Activated CD4-positive, alpha-beta T cell treated with anti-CD3 and anti-CD28 coated beads, Interleukin-2, amount 50 U/mL, for 24 hours (primary cell): ENCODE measurements around the gene S100A2.
"Not testable (repeated sequence)": the region's sequence is repeated elsewhere in the genome, so short reads cannot be mapped to it uniquely, and the experiment has no call there.

Experiments used
- DNase-seq, 2 donors: peaks; one replicate each; pipeline ENCODE4 v3.0.0-alpha.2; 2020; ENCODE audit warnings: low read depth in 1 of 2, low spot score in 1 of 2

Gene S100A2

DNA sequence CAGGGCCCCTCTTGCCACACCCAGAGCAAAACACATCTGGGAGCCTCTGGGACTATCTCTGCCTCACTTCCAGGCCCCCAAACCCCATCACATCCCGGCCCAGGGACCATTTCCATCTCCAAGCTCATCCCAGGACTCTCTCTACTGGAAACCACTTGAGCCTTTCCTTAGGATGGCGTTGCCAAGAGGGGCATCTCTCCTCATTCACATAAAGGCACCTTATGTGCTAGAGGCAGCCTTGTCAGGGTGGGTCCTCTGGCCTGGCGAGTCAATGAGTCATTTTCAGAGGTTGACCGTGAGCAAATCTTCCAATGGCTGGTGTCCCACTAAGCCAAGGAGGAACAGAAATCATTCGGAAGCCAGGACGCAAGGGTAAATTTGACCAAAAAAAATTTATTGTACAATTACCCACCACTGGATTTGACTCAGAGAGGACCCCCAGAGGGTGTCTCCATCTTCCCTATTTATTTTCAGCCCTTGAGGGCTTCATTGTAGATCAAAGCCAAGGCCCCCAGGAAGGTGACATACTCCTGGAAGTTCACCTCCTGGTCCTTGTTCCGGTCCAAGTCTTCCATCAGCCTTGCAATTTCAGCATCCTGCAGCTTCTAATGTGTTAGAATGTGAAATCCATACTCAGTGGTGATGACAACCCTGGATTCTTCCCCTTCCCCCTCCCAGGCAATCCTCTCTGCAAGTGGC, 31.3 kb downstream of the S100A2 start:
- DNase-seq: no peak

DNA sequence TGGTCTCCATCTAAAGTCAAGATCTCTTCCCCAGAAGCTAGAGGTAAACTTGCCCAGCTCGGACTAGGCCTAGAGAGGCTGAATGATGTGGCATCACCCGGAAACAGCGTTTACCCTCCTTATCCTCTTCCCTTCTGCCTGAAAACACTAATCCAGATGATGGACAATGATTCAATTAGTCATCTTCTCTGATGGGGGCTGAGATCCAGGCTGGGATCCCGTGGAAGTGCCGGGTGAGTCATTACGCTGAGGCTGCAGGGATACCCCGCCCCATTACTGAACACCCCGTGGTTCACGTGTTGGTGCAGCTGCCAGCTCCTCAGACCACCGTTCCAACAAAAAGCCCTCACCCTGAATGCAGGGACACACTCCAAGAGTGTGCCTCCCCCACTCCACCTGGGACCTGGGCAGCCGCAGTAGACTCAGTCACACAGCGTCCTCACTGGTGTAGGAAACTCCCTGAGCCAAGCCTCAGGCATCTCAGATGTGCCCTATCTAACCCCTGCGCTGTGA, 31.9 kb downstream of the S100A2 start:
- no peak for DNase-seq

DNA sequence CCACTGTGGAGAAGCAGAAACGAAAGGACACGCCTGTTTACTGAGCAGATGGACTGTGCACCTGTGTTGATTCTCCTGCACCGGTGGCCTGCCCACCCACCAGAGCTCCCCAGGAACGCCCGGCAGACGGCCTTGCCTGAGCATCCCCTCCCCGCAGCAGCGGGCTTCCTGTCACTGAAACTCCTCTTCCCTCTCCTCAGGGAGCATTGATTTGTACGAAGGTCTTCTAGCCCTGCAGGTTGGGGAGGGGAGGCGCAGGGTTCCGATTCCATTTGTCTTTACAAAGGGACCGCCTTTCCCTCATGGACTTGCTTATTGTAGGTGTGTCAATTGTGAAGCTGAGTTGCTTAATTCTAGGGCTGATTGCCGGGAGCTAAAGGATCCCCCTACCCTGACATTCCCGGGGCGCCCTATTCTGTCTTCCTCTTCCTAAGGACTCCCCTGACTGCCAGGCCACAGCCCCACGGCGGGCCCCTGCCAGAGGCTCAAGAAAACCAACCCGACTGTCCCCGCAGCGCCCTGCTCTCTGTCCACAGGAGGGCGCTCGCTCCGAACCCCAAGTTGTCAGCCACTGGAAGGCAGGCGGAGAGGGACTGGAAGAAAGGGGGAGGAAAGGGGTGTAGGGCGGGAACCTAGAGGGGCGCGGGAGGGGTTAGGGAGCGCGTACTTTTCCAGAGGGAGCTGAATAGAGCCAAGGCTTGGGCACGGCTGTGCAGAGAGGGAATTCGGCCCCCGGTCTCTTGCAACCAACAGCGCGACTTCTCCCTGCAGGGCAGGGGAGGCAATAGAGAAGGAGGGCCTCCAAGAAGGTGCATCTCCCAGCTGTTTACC, 32.7 kb downstream of the S100A2 start:
- peak; percentile 65 to 67 for DNase-seq

DNA sequence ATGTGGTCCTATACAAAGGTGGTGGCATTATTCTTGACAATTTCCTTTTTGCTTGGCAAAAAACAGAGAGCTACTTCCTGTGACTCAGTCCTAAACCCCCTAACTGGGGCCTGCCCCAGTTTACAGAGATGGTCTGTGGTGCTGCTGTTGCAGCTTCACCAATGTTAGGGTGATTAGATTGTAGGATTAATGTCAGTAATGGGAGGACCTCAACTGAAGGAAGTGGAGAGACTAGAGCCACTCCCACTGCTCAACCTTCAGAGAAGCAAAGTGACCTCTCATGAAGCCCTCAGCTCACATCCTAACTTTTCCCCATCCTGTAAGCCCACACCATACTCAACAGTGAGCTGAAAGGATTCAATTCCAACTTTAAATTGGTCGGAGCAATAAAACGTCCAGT, 33.5 kb downstream of the S100A2 start:
- DNase-seq: no peak

DNA sequence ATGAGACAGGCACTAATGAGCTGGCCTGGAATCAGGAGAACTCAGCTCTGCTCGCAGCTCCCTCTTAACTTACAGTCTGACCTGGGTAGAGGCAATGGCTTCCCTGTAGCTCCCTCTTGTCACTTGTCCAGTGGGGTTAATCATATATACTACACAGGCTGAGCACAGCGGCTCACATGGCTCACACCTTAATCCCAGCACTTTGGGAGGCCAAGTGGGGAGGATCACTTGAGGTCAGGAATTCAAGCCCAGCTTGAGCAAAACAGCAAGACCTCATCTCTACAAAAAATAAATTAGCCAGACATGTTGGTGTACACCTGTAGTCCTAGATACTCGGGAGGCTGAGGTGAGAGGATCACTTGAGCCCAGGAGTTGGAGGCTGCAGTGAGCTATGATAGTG, 34.0 kb downstream of the S100A2 start:
- DNase-seq: no peak

DNA sequence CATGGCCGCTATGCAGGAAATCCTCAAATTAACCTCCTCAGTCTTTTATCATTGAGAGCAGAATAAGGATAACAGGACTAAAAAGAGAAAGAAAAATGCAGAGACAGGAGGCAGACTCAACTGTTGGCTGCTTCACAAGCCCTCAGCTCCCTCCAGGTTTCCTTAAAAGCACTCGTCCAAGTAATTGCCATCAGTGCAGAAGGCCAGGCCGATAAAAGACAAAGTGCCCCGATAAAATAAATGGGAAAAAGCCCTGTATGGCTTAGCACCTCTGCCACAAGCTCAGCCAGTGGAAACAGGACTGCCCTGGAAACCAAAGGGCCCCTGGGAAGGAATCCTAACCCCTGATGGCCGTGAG, 38.0 kb downstream of the S100A2 start:
- DNase-seq: no peak

DNA sequence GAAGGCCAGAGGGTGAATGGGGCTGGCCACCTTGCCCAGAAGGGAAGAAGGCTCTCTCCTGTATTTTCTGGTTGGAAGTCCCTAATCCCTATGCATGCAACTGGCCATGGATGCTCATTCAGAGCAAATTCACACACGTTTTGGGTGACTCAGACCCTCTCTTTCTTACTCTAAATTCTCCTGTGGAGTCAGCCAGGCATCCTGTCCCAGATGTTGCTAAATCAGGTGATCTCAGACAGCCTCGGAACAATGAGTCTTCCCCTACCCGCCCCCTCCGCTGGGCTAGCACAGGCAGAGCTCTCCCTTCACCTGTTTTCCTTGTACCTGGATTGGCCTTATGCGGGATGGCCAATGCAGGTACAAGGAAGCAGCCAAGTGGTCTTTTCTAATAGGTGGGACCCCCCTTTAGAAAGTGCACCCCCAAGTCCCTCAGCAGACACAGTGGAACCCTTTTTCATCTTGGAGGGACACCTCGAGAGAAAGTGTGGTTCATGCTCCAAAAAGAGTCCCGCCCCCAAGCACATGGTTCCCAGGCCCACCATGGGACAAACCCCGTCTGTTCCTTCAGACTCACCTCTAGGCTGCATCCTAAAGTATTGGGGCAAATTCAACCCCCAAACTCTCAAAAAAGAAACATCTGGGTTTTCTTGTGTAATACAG, 38.5 kb downstream of the S100A2 start:
- no peak for DNase-seq

DNA sequence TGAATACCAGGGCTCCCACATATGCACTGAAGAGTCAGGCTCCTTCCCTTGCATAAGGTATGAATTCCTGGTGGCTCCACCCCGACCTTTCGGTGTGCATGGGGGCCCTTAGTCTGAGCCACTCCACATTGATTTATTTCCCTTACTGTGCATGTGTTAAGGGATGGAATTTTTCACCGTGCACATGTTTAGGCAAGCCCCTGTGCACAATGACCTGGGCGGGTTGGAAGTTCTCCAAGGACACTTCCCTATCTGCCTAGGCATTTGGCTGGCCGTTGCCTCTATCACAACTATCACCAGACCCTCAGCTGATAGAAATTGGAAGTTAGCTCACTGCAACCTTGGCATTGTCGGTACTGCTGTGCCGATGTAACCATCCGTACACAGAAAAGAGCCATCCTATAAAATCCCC, 39.5 kb downstream of the S100A2 start:
- DNase-seq: no peak

DNA sequence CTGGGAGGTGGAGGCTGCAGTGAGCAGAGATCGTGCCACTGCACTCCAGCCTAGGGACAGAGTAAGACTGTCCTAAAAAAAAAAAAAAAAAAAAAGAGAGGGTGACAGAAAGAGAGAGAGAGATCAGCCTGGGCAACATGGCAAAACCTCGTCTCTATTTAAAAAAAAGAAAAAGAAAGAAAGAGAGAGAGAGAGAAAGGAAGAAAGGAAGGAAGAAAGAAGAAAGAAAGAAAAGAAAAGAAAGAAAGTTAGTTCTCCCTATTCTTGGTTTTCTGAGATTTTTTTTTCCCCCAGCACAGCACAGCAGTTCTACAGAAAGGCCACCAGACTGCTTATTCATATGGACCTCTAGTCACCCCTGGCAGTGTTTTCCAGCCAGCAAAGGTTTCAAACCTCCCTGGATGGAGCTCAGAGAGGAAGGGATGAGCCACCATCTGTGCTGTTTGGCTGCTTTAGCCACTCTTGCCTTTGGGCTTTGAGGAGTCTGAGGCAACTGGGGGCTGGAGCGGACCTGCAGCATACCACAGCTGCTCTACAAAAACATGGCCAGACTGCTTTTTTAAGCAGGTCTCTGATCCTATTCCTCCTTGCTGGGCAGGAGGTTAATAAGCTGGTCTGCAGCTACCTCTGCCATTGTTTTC, 40.4 kb downstream of the S100A2 start:
- DNase-seq: no peak

DNA sequence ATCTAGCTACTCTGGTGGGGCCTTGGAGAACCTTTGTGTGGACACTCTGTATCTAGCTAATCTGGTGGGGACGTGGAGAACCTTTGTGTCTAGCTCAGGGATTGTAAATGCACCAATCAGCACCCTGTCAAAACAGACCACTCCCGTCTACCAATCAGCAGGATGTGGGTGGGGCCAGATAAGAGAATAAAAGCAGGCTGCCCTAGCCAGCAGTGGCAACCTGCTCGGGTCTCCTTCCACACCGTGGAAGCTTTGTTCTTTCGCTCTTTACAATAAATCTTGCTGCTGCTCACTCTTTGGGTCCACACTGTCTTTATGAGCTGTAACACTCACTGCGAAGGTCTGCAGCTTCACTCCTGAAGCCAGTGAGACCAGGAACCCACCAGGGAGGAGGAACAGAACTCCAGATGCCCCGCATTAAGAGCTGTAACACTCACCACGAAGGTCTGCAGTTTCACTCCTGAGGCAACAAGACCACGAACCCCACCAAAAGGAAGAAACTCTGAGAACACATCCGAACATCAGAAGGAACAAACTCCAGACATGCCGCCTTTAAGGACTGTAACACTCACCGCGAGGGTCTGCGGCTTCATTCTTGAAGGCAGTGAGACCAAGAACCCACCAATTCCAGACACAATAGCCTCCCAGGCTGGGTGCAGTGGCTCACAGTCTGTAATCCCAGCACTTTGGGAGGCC, 43.1 kb downstream of the S100A2 start:
- DNase-seq: not testable (repeated sequence)

DNA sequence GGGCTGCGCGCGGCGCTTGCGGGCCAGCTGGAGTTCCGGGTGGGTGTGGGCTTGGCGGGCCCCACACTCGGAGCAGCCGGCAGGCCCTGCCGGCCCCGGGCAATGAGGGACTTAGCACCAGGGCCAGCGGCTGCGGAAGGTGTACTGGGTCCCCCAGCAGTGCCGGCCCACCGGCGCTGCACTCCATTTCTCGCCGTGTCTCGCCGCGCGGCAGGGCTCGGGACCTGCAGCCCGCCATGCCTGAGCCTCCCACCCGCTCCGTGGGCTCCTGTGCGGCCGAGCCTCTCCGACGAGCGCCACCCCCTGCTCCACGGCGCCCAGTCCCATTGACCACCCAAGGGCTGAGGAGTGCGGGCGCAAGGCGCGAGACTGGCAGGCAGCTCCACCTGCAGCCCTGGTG, 43.8 kb downstream of the S100A2 start:
- DNase-seq: not testable (repeated sequence)

DNA sequence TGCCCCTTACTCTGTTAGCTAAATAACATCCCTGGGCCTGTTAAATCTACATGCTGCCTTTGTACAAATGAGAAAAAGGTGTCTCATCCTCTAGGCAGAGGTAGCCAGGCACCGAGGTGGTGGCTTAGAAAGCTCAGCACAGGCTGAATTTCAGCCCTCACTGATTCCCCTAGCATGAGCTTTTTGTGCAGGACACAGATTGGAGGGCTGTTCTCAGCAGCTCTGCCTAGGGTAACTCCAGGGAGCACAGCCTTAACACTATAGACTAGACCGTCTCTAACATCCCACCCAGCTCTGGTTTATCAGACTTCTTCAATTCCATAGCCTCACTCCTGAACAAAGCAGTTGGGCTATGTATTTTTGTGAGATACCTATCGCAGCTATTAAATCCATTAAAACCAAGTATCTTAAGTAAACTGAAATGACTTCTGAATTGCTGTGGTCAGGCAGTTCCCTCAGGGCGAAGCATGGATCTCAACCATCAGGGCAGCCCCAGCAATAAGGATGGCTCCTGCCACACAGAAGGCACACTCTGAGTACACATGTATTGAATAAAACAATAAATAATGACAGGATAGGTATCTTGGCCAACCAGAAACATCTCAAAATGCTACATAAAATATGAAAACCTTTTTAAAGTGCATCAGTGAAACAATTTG, 44.7 kb downstream of the S100A2 start:
- no peak for DNase-seq

DNA sequence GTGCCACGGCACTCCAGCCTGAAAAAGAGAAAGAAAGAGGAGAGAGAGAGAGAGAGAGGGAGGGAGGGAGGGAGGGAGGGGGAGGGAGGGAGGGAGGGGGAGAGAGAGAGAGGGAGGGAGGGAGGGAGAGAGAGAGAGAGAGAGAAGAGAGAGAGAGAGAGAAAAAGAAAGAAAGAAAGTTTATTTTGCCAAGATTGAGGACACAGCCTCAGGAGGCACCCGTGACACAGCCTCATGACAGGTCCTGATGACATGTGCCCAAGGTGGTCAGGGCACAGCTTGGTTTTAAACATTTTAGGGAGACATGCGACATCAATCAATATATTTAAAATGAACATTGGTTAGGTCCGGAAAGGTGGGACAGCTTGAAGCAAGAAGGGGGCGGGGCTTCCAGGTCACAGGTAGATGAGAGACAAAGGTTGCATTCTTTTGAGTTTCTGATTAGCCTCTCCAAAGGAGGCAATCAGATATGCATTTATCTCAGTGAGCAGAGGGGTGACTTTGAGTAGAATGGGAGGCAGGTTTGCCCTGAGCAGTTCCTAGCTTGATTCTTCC, 45.4 kb downstream of the S100A2 start:
- DNase-seq: not testable (repeated sequence)

DNA sequence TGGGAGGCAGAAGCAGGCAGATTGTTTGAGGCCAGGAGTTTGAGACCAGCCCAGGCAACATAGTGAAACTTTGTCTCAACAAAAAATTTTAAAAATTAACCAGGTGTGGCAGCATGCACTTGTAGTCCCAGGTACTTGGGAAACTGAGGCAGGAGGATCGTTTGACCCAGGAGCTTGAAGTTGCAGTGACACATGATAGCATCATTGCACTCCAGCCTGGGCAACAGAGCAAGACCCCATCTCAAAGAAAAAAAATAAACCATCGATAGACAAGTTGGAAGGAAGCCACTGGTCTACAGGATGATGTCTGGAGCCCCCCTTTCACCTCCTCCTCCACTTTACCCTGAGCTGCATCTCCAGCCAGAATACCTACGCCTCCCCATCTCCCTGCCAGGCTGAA, 46.4 kb downstream of the S100A2 start:
- DNase-seq: no peak

DNA sequence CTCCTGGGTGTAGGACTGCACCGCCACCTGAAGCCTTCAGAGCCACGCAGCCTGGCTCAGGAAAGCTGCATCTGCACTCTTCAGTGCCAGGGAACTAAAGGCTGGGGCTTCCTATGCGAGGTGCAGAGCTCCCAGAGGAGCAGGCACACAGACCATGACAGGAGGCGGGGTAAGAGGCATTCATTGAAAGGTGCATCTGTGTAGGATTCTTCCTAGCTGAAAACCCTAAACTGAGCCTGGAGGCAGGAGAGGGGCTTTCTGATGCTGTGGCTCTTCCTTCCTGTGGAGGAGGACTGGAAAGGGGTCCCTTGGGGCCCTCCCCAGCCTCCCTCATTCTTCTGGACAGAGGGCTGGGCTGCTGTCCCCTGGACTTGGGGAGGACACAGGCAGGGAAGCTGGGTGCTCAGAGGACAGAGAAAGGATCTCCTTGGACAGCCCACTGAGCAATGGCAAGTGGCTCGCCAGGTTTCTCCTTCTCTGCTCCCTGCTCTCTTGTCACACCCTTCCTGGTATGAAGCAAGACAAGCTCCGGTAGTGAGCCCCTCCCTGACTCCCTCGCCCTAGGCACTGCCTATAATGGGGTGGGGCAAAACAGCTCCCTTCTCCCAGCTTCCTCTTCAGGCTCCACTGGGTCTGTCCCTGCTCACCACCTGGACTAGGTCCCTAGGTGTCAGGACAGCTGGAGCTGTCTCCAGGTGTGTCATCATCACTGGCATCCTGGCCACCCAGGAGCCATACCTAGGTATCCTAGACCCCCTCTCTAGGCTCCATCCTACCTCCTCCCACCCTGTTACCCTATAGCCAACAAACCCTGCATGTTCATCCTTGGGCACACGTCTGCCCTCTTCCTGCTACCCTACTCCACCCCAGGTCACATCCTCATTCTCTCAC, 49.9 kb downstream of the S100A2 start:
- no peak for DNase-seq

DNA sequence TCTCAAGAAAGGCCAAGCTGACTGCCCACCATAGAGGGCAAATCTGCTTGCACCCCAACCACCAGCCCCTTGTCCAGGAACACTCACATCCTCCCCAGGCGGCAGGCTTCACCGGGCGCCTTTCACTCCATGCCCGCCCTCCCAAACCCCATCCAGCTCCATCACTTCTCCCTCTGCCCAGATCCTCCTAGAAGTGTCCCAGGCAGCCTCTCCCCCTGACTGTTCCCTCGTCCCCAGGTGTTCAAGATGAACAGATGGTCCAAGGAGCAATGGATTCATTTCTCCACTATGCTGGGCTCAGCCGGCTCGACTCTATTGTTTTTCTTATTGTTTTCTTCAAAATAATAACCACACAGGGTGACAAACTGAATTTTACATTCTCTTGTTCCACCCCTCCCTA, 52.0 kb downstream of the S100A2 start:
- DNase-seq: no peak

DNA sequence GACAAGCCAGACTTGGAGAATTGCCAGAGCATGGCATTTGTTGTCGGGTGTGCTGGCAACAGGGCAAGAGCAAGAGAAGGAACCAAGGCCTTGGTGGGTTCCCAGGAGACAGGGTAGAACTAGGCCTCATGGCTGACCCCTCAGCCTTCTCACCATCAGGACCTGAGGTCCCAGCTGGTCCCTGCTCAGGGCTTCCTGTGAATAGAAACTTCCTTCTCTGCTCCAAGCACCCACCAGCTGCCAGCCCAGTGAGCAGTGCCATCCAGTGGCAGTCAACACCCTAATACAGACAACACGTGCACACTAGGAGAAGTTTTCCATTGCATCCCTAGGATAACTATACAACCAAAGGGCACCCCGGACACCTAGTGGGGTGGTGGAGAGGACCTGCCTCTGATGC, 52.6 kb downstream of the S100A2 start:
- DNase-seq: no peak
